GM19099 (cell line): ENCODE data around the gene SEL1L.

ENCODE experiments used
- POLR2A ChIP-seq: IDR thresholded peaks from 3 replicates; pipeline ENCODE4 v1.6.1; 2011; ENCODE audit warnings: low read depth; ENCODE audit not compliant: insufficient read length; ENCODE audit errors: extremely low read depth

Gene SEL1L

GRCh38 chr14:81464253-81465002, 69.2 kb downstream of the SEL1L start:
- no peak for TF ChIP-seq POLR2A

GRCh38 chr14:81459912-81460311, 73.7 kb downstream of the SEL1L start:
- TF ChIP-seq POLR2A = no peak

GRCh38 chr14:81458352-81458751, 75.3 kb downstream of the SEL1L start:
- no peak for TF ChIP-seq POLR2A

- TF ChIP-seq POLR2A = no peak
These were observed 78.3 kb downstream of the SEL1L start for GRCh38 chr14:81455390-81455789.

GRCh38 chr14:81454572-81455218, 79.0 kb downstream of the SEL1L start:
- TF ChIP-seq POLR2A = no peak

- TF ChIP-seq POLR2A = no peak
These were observed 80.4 kb downstream of the SEL1L start for GRCh38 chr14:81453166-81453766.

GRCh38 chr14:81452341-81453133, 81.1 kb downstream of the SEL1L start:
- TF ChIP-seq POLR2A = no peak

- no peak for TF ChIP-seq POLR2A
These were observed 82.7 kb downstream of the SEL1L start for GRCh38 chr14:81450976-81451375.

- TF ChIP-seq POLR2A = no peak
These were observed 83.5 kb downstream of the SEL1L start for GRCh38 chr14:81450100-81450531.

GRCh38 chr14:81449576-81449975, 84.1 kb downstream of the SEL1L start:
- TF ChIP-seq POLR2A = no peak

- no peak for TF ChIP-seq POLR2A
These were observed 84.5 kb downstream of the SEL1L start for GRCh38 chr14:81449114-81449513.

GRCh38 chr14:81447021-81447764, 86.5 kb downstream of the SEL1L start:
- TF ChIP-seq POLR2A = no peak

- TF ChIP-seq POLR2A = no peak
These were observed 87.2 kb downstream of the SEL1L start for GRCh38 chr14:81446279-81447007.

- TF ChIP-seq POLR2A = no peak
These were observed 92.0 kb downstream of the SEL1L start for GRCh38 chr14:81441626-81442134.

- TF ChIP-seq POLR2A = no peak
These were observed 93.6 kb downstream of the SEL1L start for GRCh38 chr14:81440041-81440440.
